Measurements from ENCODE around the gene PDLIM4. TPM values are rescaled to one million over a fixed set of nuclear protein-coding genes. Genes with fewer than 3 reads are reported as not detected.

Gene PDLIM4
- total RNA-seq, 2 experiments from 2014 or later: not detected

- CTCF ChIA-PET (ENCODE audit: unreplicated experiment): interaction anchor here (1.7 kb wide), 1 partner anchor 14 kb away, joined by 7 read pairs; no protein-coding TSS in a partner anchor
- no peak for DNase-seq (ENCODE audit: low spot score)
- POLR2A ChIA-PET: interaction anchor here (0.6 to 2.4 kb wide), 4 partner anchors 14 to 1854 kb away, joined by 3 to 13 read pairs (median 6); no protein-coding TSS in a partner anchor
- H3K79me2 ChIP-seq (ENCODE audit: insufficient read depth, low read depth, low read length): no peaks in the 10 kb centered on the region
- intact Hi-C loops (cut with micrococcal nuclease; ENCODE audit: unreplicated experiment): loop anchor here (10.0 kb wide), 1 partner anchor 286 kb away; the partner anchor contains the start of gene IRF1
- BruUV-seq (replicated peaks): no TSS peak
- peaks cover 70% of the 10 kb centered on the region for H3K4me1 ChIP-seq (ENCODE audit: insufficient read depth, low read length, poor library complexity, severe bottlenecking)
- H3K4me2 ChIP-seq (ENCODE audit: low read length): no peak overlapping the region
- TF ChIP-seq, protein P1, sequence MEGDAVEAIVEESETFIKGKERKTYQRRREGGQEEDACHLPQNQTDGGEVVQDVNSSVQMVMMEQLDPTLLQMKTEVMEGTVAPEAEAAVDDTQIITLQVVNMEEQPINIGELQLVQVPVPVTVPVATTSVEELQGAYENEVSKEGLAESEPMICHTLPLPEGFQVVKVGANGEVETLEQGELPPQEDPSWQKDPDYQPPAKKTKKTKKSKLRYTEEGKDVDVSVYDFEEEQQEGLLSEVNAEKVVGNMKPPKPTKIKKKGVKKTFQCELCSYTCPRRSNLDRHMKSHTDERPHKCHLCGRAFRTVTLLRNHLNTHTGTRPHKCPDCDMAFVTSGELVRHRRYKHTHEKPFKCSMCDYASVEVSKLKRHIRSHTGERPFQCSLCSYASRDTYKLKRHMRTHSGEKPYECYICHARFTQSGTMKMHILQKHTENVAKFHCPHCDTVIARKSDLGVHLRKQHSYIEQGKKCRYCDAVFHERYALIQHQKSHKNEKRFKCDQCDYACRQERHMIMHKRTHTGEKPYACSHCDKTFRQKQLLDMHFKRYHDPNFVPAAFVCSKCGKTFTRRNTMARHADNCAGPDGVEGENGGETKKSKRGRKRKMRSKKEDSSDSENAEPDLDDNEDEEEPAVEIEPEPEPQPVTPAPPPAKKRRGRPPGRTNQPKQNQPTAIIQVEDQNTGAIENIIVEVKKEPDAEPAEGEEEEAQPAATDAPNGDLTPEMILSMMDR (conservative IDR thresholded peaks at IDR 0.05; ENCODE audit: low read length): no peak
- no peak for TF ChIP-seq EZH2phosphoT487 (IDR thresholded peaks at IDR 0.05; ENCODE audit: borderline replicate concordance, low read depth, low read length)
- peak overlapping the region; percentile 39; the same call in 1 of the 2 replicates for H2AFZ ChIP-seq (ENCODE audit: low read length)
- H3K36me3 ChIP-seq (ENCODE audit: insufficient read depth, low read length): no peaks in the 10 kb centered on the region
- no peak overlapping the region for H3K4me3 ChIP-seq (ENCODE audit: low read depth, low read length, poor library complexity, severe bottlenecking)
- no peaks in the 10 kb centered on the region for H3K9me2 ChIP-seq (ENCODE audit: insufficient read depth, low read length)
- no peaks in the 10 kb centered on the region for H4K20me1 ChIP-seq (ENCODE audit: insufficient read depth, low read length)
- peak overlapping the region; percentile 35 for H3K27ac ChIP-seq (ENCODE audit: low read depth, low read length, poor library complexity, severe bottlenecking)
- no peaks in the 10 kb centered on the region for H3K9me3 ChIP-seq (ENCODE audit: low read length)
These were observed 48.4 kb upstream of the PDLIM4 start for GRCh38 chr5:132209131-132209530.

DNA sequence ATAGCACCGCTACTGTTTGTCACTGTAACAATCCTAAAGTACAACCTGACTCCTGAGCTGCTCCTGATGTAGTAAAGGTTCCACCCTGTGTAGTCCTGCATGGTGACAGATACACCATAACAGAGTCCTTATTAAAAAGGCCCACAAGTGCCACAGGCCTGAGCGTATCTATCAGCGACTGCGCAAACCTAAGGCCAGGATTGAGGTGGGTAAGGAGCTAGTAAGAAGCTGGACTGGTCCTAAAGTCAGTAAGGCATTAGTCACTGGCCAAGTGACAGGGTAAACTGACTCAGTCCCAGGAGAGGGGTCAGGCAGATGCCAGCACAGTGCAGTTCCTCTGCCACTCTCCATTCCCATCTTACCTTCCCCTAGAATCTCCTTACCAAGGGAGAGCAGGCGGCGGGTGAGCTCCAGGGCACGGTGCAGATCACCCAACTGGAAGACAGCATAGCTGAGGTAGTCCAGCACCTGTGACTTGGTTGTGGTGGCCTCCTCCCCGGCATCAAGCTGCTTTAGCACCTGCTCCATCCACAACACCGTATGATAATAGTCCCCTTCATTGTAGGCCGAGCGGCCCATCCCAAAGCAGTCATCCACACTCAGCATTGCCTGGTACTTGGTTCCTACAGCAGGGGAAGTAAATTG is 47.5 kb upstream of the PDLIM4 start:
- BruUV-seq (replicated peaks): no TSS peak
- Histone ChIP-seq H3K4me1 (ENCODE audit: insufficient read depth, low read length, poor library complexity, severe bottlenecking) (peaks cover 61% of the 10 kb centered on the region), H3K27ac (ENCODE audit: low read depth, low read length, poor library complexity, severe bottlenecking) (no peak overlapping the region), H3K36me3 (ENCODE audit: insufficient read depth, low read length) (no peaks in the 10 kb centered on the region; the same call in 1 of the 2 replicates), H3K4me2 (ENCODE audit: low read length) (no peak overlapping the region), H2AFZ (ENCODE audit: low read length) (no peak overlapping the region), H3K4me3 (ENCODE audit: low read depth, low read length, poor library complexity, severe bottlenecking) (no peak overlapping the region), H4K20me1 (ENCODE audit: insufficient read depth, low read length) (no peaks in the 10 kb centered on the region), H3K9me2 (ENCODE audit: insufficient read depth, low read length) (no peaks in the 10 kb centered on the region), H3K9me3 (ENCODE audit: low read length) (no peaks in the 10 kb centered on the region), H3K79me2 (ENCODE audit: insufficient read depth, low read depth, low read length) (no peaks in the 10 kb centered on the region)
- TF ChIP-seq, protein P1 (conservative IDR thresholded peaks at IDR 0.05; ENCODE audit: low read length): no peak
- no peak for TF ChIP-seq EZH2phosphoT487 (IDR thresholded peaks at IDR 0.05; ENCODE audit: borderline replicate concordance, low read depth, low read length)
- ChIA-PET CTCF (ENCODE audit: unreplicated experiment) (no interaction called here), POLR2A (interaction anchor here (0.6 to 2.4 kb wide), 5 partner anchors 8 to 1854 kb away, joined by 3 to 13 read pairs (median 5); no protein-coding TSS in a partner anchor)
- DNase-seq (ENCODE audit: low spot score): no peak
- intact Hi-C loops (cut with micrococcal nuclease; ENCODE audit: unreplicated experiment): loop anchor here (10.0 kb wide), 1 partner anchor 285 kb away; the partner anchor contains the start of gene IRF1

DNA sequence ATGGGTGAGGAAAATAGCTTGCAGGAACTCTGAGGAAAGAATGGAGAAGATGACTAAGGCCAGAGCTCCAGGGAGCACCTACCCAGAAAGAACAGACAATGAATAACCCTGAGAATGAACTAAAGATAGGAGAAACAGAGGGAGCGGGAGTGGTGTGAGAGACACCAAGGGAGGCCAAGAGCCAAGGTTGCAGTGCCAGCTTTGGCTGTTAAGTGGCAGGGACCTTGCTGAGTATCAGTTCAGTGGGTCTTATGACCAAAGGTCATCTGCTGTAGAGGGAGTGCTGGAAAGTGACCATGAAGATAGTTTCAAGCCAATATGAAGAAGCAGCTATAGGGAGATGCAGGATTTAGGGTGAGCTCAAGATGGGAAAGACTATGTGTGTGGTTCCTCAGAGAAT is 46.6 kb upstream of the PDLIM4 start:
- no TSS peak for BruUV-seq (replicated peaks)
- TF ChIP-seq EZH2phosphoT487 (IDR thresholded peaks at IDR 0.05; ENCODE audit: borderline replicate concordance, low read depth, low read length): no peak
- TF ChIP-seq, protein P1 (conservative IDR thresholded peaks at IDR 0.05; ENCODE audit: low read length): no peak
- Histone ChIP-seq H3K4me2 (ENCODE audit: low read length) (no peak overlapping the region), H3K4me3 (ENCODE audit: low read depth, low read length, poor library complexity, severe bottlenecking) (no peak overlapping the region), H3K79me2 (ENCODE audit: insufficient read depth, low read depth, low read length) (no peaks in the 10 kb centered on the region), H3K4me1 (ENCODE audit: insufficient read depth, low read length, poor library complexity, severe bottlenecking) (peaks cover 52% of the 10 kb centered on the region), H3K9me2 (ENCODE audit: insufficient read depth, low read length) (no peaks in the 10 kb centered on the region), H3K9me3 (ENCODE audit: low read length) (no peaks in the 10 kb centered on the region), H2AFZ (ENCODE audit: low read length) (peak overlapping the region; percentile 4; the same call in 1 of the 2 replicates), H4K20me1 (ENCODE audit: insufficient read depth, low read length) (no peaks in the 10 kb centered on the region), H3K27ac (ENCODE audit: low read depth, low read length, poor library complexity, severe bottlenecking) (no peak overlapping the region), H3K36me3 (ENCODE audit: insufficient read depth, low read length) (no peaks in the 10 kb centered on the region; the same call in 1 of the 2 replicates)
- DNase-seq (ENCODE audit: low spot score): no peak
- ChIA-PET POLR2A (interaction anchor here (0.7 to 2.2 kb wide), 5 partner anchors 9 to 27 kb away, joined by 3 to 8 read pairs (median 7); no protein-coding TSS in a partner anchor), CTCF (ENCODE audit: unreplicated experiment) (no interaction called here)
- intact Hi-C loops (cut with micrococcal nuclease; ENCODE audit: unreplicated experiment): no loop called here

Measured in OCI-LY7 (cell line).